Embryonic facial prominence (tissue), 1 donor: ENCODE data around the gene CDC45.
"Not testable (repeated sequence)": the region's sequence is repeated elsewhere in the genome, so short reads cannot be mapped to it uniquely, and the experiment has no call there.

Experiments
- DNase-seq: peaks from one replicate; pipeline ENCODE4 v3.0.0-alpha.2; 2016; ENCODE audit errors: extremely low spot score

Gene CDC45

GRCh38 chr22:19527861-19528417 lies 48.2 kb downstream of the CDC45 start:
- no peak for DNase-seq

- DNase-seq = no peak
Measured at GRCh38 chr22:19529811-19530210, 50.1 kb downstream of the CDC45 start.

DNA sequence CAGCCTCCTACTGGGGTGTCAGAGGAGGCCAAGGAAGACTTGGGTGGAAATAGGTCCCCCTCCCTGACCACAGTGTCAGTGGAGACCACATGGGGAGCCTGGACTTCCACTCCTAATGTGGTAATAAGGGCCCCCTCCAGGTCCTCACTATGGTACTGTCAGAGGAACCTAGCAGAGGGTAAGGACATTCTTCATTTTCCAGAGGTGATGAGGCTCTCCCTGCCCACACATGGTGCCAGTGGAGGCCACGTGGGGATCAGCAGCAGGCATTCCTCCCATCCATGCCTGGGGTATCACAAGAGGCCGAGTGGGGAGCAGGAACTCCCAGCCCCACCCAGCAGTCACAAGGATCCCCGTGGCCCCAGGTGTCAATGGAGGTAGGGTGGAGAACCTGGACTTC lies 51.0 kb downstream of the CDC45 start:
- DNase-seq = no peak

- DNase-seq = not testable (repeated sequence)
Measured at GRCh38 chr22:19531327-19531726, 51.6 kb downstream of the CDC45 start.

- no peak for DNase-seq
Measured at GRCh38 chr22:19533049-19533626, 53.4 kb downstream of the CDC45 start.

DNA sequence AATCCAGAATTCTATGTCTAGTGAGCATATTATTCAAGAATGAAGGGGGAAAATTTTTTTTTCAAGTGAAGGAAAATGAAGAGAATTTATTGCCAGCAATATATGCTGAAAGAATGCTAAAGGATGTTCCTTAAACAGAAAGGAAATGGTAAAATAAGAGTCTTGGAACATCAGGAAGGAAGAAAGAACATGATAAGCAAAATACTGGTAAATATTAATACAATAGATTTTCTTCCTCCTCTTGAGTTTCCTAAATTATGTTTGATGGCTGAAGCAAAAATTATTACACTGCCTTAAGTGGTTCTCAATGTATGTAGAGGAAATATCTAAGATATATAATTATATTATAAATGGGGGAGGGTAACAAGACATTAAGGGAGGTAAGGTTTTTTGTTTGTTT lies 54.1 kb downstream of the CDC45 start:
- DNase-seq = no peak

DNA sequence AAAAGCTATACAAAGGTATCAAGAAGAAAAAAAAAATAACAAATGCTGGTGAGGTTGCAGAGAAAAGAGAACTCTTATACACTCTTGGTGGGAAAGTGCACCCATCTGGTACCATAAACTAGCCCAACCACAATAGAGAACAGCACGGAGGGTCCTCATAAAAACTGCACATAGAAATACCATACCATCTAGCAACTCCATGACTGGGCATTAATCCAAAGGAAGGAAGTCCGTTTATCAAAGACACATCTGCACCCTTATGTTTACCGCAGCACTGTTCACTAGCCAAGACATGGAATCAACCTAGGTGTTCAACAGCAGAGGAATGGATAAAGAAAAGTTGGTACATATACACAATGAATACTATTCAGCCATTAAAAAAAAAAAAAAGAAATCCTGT lies 55.3 kb downstream of the CDC45 start:
- no peak for DNase-seq

DNA sequence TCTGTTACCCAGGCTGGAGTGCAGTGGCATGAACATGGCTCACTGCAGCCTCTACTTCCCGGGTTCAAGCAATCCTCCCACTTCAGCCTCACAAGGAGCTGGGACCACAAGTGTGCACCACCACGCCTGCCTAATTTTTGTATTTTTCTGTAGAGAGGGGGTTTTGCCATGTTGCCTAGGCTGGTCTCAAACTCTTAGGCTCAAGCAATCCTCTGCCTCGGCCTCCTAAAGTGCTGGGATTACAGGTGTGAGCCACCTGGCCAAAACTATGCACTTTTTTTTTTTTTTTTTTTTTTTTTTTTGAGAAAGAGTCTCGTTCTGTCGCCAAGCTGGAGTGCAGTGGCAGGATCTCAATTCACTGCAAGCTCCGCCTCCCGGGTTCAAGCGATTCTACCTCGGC lies 56.8 kb downstream of the CDC45 start:
- no peak for DNase-seq

- DNase-seq = no peak
Measured at GRCh38 chr22:19537941-19538488, 58.3 kb downstream of the CDC45 start.

DNA sequence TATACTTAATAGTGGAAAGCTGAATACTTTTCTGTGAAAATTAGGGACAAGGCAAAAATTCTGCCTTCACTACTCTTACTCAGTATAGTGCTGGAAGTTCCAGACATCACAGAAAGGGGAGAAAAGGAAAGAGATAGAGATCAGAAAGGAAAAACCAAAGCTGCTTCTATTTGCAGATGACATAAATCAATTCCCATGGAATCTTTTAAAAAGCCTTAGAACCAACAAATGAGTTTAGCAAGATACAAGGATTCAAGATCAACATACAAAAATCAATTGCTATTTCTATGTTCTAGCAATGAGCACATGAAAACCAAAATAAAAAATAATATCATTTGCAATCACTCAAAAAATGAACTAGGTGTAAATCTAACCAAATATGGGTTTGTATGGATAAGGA lies 60.7 kb downstream of the CDC45 start:
- DNase-seq = no peak

DNA sequence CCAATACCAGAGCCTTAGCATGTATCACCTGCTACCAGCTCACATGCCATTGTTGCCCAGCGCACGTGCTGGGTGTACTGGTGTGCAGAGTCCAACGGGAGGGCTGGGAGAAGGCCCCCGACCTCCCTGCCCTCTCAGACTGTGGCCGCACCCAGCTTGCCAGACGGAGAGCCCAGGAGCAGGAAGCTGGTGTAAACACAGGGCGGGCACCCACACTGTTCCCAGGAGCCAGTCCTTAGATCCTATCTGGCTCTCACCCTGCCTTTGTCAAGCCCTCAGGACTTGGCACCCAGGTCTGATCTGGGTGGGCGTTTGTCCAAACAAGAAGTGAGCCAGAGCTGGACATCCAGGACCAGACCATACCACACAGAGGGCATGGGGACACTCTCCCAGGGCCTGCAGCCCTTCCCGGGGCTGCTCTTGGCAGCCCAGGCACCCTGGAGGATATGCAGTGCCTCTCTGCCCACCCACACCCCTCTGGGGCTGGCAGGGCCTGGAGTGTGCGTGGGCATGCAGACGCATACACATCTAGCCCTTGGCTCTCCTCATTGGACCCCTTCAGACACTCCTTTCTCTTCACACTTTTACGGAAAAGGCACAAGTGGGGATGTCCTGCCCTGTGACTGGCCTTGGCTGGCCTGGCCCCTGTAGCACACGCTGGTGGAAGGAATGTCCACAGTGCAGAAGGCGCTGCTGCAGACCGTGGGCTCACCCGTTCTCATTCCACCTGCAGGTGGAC lies 64.4 kb downstream of the CDC45 start:
- DNase-seq = no peak

DNA sequence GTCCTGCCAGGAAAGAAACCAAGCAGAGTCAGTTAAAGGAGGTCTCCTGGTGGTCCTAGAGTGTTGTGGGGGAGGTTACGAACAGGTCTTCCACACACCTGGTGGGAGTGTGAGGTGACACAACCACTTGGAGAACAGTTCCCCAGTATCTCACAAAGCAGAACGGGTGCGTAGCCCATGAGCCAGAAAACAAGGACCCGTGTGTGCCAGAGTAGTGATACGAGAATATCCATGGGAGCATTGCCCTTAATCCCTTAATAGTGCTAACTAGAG lies 66.2 kb downstream of the CDC45 start:
- no peak for DNase-seq

DNA sequence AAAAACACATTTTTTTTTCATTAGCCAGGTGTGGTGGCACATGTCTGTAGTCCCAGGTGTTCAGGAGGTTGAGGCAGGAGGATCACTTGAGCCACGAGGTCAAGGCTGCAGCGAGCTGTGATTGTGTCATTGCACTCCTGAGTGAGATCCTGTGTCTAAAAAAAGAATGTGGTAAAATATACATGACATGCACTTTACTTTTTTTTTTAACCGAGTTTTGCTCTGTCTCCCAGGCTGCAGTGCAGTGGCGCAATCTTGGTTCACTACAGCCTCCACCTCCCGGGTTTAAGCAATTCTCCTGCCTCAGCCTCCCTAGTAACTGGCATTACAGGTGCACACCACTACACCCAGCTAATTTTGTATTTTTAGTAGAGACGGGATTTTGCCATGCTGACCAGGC lies 67.0 kb downstream of the CDC45 start:
- DNase-seq = no peak

DNA sequence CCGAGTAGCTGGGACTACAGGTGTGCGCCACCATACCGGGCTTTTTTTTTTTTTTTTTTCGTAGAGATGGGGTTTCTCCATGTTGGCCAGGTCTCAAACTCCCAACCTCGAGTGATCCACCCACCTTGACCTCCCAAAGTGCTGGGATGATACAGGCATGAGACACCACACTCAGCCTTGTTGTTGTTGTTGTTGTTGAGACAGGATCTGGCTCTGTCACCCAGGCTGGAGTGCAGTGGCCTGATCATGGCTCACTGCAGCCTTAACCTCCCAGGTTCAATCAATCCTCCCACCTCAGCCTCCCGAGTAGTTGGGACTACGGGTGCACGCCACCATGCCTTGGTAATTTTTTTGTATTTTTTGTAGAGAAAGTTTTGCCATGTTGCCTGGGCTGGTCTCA lies 67.9 kb downstream of the CDC45 start:
- no peak for DNase-seq

DNA sequence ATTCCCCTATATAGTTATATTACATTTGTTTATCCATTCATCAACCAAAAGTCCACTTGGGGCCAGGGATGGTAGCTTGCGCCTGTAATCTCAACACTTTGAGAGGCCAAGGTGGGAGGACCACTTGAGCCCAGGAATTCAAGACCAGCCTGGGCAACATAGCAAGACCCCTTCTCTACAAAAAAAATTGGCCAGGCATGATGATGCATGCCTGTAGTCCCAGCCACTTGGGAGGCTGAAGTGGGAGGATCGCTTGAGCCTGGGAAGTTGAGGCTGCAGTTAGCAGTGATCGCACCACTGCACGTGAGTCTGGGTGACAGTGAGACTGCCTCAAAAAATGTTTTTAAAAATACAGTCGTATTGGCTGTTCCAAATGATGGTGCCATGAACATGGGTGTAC lies 68.7 kb downstream of the CDC45 start:
- not testable (repeated sequence) for DNase-seq

DNA sequence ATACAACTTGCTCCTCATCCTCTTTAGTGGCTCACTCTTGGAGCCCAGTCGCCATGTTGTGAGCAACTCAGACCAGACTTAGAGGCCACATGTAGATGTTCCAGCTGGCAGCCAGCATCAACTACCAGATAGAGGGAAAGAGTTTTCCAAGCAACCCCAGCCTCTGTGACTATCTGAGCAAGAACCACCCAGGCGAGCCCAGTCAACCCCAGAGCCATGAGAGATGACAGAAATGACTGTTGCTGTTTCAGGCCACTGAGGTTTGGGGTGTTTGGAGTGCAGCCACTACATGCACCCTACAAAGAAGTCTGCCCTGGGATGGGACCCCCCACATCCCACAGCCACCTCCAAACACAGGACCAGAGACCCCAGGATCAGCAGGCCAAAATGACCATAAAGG lies 69.2 kb downstream of the CDC45 start:
- DNase-seq = no peak

- DNase-seq = no peak
Measured at GRCh38 chr22:19549428-19549827, 69.7 kb downstream of the CDC45 start.

- no peak for DNase-seq
Measured at GRCh38 chr22:19550382-19550781, 70.7 kb downstream of the CDC45 start.

DNA sequence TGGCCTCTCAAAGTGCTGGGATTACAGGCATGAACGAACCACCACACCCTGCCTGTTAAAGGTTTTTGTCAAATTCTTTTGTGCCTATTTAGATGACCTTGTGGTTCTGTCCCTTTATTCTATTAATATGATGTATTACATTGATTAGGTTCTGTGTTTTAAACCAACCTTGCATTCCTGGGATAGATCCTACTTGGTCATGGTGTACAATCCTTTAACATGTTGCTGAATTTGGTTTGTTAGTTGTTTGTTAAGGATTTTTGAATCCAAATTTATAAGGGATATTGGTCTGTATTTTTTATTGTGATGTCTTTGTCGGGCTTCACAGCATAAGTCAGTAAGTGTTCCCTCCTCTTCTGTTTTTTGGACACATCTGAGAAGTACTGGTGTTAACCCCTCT lies 73.5 kb downstream of the CDC45 start:
- no peak for DNase-seq

DNA sequence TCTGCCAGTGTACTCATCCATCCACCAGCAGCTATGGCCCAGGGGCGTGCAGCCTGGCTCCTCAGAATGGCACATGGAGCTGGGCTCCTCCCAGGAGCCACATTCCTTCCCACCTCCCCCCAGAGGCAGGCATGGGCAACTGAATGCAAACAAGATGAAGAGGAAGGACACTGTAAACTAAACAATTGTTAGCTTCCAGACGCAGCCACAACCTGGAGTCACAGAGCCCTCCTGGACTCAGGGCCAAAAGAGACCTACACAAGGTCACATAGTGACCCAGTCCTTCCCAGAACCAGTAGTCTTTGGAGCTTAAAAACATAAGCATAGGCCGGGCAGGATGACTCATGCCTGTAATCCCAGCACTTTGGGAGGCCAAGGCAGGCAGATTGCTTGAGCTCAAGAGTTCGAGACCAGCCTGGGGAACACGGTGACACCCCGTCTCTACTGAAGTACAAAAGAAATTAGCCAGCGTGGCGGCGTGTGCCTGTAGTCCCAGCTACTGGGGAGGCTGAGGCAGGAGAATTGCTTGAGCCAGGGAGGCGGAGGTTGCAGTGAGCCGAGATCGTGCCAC lies 75.2 kb downstream of the CDC45 start:
- no peak for DNase-seq

GRCh38 chr22:19555651-19556050 lies 75.9 kb downstream of the CDC45 start:
- no peak for DNase-seq

DNA sequence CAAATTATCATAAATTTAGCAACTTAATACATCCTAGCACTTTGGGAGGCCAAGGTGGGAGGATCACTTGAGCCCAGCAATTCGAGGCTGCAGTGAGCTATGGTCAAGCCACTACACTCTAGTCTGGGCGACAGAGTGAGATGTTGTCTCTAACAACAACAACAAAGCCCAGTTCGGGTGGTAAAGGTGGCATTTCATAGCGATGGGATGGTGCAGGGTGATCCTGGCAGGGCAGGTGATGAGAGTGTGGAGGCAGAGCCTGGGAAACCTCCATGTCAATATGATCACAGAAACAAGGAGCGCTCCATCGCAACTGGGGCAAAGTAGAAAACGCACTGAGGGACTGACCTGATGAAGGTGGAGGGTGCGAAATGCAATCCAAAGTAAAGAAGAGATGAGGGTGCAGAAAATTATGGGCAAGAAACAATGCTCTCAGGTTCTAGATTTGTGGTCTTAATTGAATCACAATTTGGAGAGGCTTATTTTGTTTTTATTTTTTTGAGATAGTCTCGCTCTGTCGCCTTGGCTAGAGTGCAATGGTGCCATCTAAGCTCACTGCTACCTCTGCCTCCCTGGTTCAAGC lies 77.3 kb downstream of the CDC45 start:
- no peak for DNase-seq

- no peak for DNase-seq
Measured at GRCh38 chr22:19559324-19559811, 79.6 kb downstream of the CDC45 start.
